Gastrocnemius medialis (tissue), 4 donors: ENCODE measurements around the gene RSPH9.

Experiments
- CTCF ChIP-seq, 5 experiments: fragments of 450-650 bp in 3 of 5; fragments of 200-600 bp in 2 of 5; sonication (generic) in 2 of 5; IDR thresholded peaks in 4 of 5; conservative IDR thresholded peaks in 1 of 5; 1 replicate in 4 of 5; 2 replicates in 1 of 5; pipeline ENCODE4 v1.5.1; 2016 to 2019; ENCODE audit warnings: antibody characterized with exemption in 5 of 5, mild to moderate bottlenecking in 3 of 5, moderate library complexity in 3 of 5
- POLR2A ChIP-seq, 2 donors: fragments of 450-650 bp; IDR thresholded peaks; one replicate each; pipeline ENCODE4 v1.6.1; 2017; ENCODE audit warnings: antibody characterized with exemption in 2 of 2, mild to moderate bottlenecking in 2 of 2, moderate library complexity in 2 of 2

GRCh38 chr6:43604174-43604573 lies 40.7 kb upstream of the RSPH9 start:
- TF ChIP-seq CTCF (IDR thresholded peaks at IDR 0.05 in 4 of 5, conservative IDR thresholded peaks at IDR 0.05 in 1 of 5), result no peak
- no peak for TF ChIP-seq POLR2A (IDR thresholded peaks at IDR 0.05)
